Measurements from ENCODE around the gene CDC42EP2. TPM values are rescaled to one million over a fixed set of nuclear protein-coding genes. Genes with fewer than 3 reads are reported as not detected.

Gene CDC42EP2
- total and polyA plus RNA-seq, 10 of the 15 experiments (the other 5 are each of a cell fraction or from before 2014, with no cell fraction given), result 0.03 to 1.2 (median 0.09) TPM; not detected in 3

- no peak for TF ChIP-seq REST (IDR thresholded peaks at IDR 0.05; ENCODE audit: low read depth, low read length)
- no peak for TF ChIP-seq BCL11A (IDR thresholded peaks at IDR 0.05; ENCODE audit: low read depth, low read length)
Measured at GRCh38 chr11:65341856-65342255, 27.2 kb downstream of the CDC42EP2 start (continued).

GRCh38 chr11:65351511-65351910, 36.8 kb downstream of the CDC42EP2 start:
- ATAC-seq (no peak), DNase-seq (ENCODE audit: low read depth, low spot score) (no peak), FAIRE-seq (no peak)
- ChIA-PET RAD21 (ENCODE audit: unreplicated experiment) (interaction anchor here (2.5 kb wide), 1 partner anchor 17 kb away, joined by 9 read pairs; the partner anchor contains the start of gene DPF2), SMC1A (ENCODE audit: uncharacterized antibody, unreplicated experiment) (interaction anchor here (1.0 to 2.3 kb wide), 5 partner anchors 18 to 141 kb away, joined by 3 to 8 read pairs (median 4); partner anchors contain the start of gene DPF2), POLR2A (interaction anchor here (0.5 to 1.8 kb wide), 5 partner anchors 12 to 56 kb away, joined by 3 to 8 read pairs (median 3); partner anchors contain the start of gene DPF2), CTCF (interaction anchor here (0.9 to 4.3 kb wide), 7 partner anchors 9 to 137 kb away, joined by 3 to 27 read pairs (median 6); partner anchors contain the start of gene CDC42EP2)
- no peak overlapping the region for H3K4me2 ChIP-seq (ENCODE audit: control insufficient read depth, insufficient read depth)
- no peaks in the 10 kb centered on the region for H3K9me3 ChIP-seq (replicated peaks; ENCODE audit: control insufficient read depth, insufficient read depth, low read length)
- no peak overlapping the region for H3K9ac ChIP-seq (ENCODE audit: control insufficient read depth, insufficient read depth, low read length)
- in situ Hi-C loops (cut with MboI) (no loop called here), intact Hi-C loops (cut with micrococcal nuclease; ENCODE audit: unreplicated experiment) (no loop called here)
- H3K4me3 ChIP-seq, result no peak overlapping the region
- H3K36me3 ChIP-seq (ENCODE audit: control insufficient read depth in 2 of 2, insufficient read depth in 2 of 2, low read length in 1 of 2), result peaks cover 18 to 23% of the 10 kb centered on the region in 2 experiments
- no peaks in the 10 kb centered on the region for H4K20me1 ChIP-seq (ENCODE audit: control insufficient read depth, insufficient read depth)
- WGBS (ENCODE audit: insufficient coverage, insufficient replicate concordance, low lambda C conversion rate, missing lambda C conversion rate), result 100% methylated on average over 2 of the region's 2 CpGs
- TF ChIP-seq ATF3 (IDR thresholded peaks at IDR 0.05; ENCODE audit: borderline replicate concordance, extremely low read depth, low read depth, low read length), result no peak
- no peak for TF ChIP-seq ZNF274 (IDR thresholded peaks at IDR 0.05; ENCODE audit: insufficient read depth, insufficient read length)
- TF ChIP-seq USF1 (IDR thresholded peaks at IDR 0.05; ENCODE audit: borderline replicate concordance, extremely low read length, insufficient read depth, low read depth, low read length), result no peak
- no peak for TF ChIP-seq RFX5 (IDR thresholded peaks at IDR 0.05; ENCODE audit: low read depth, low read length)
- TF ChIP-seq NFIC (IDR thresholded peaks at IDR 0.05; ENCODE audit: low read depth, low read length), result no peak
- TF ChIP-seq E4F1 (IDR thresholded peaks at IDR 0.05; ENCODE audit: borderline replicate concordance, partially characterized antibody), result no peak
- TF ChIP-seq LARP7 (IDR thresholded peaks at IDR 0.05), result no peak
- H3K79me2 ChIP-seq (ENCODE audit: control insufficient read depth, insufficient read depth, low read length), result no peaks in the 10 kb centered on the region
- BruUV-seq (replicated peaks), result no TSS peak
- no peak overlapping the region for H2AFZ ChIP-seq (ENCODE audit: control insufficient read depth, low read depth, low read length)
- peaks cover 4% of the 10 kb centered on the region for H3K4me1 ChIP-seq (ENCODE audit: control insufficient read depth, insufficient read depth, low read length)
- no peaks in the 10 kb centered on the region for H3K27me3 ChIP-seq (replicated peaks in 1 of 2; ENCODE audit: control insufficient read depth in 2 of 2, insufficient read depth in 2 of 2, low read length in 1 of 2)
- no peak overlapping the region for H3K27ac ChIP-seq (ENCODE audit: control insufficient read depth, insufficient read depth)

Data from GM12878 (cell line).